HepG2 (cell line): ENCODE data around the gene ITIH6. TPM values are rescaled to one million over a fixed set of nuclear protein-coding genes. Genes with fewer than 3 reads are reported as not detected.

Experiments
- ATAC-seq: fragments of 200-7000 bp; cut with Tn5 transposase; 3 replicates; pipeline ENCODE4 v1.9.1; 2020; ENCODE audit warnings: mild to moderate bottlenecking, moderate library complexity
- BruUV-seq: library from RNA; stranded (reverse); fragments of 400-500 nt; replicated peaks from 2 replicates; lab custom pipeline; 2021; lab: Mats Ljungman, UMichigan
- CTCF ChIA-PET: fragments of 300-600 bp; formaldehyde crosslinking; extraction: SDS; loops from one replicate; lab custom pipeline; 2021; ENCODE audit warnings: low total read pairs, inconsistent platforms, low intra/inter-chr PET ratio; lab: Yijun Ruan, JAX
- POLR2A ChIA-PET: fragments of 350-600 bp; sonication (Branson Sonifier 250); formaldehyde crosslinking; loops from one replicate; lab custom pipeline; 2020; ENCODE audit warnings: antibody characterized with exemption, inconsistent platforms; lab: Yijun Ruan, JAX
- DNase-seq: peaks from one replicate; pipeline ENCODE4 v3.0.0-alpha.2; 2015; ENCODE audit warnings: low spot score
- FAIRE-seq: peaks from 3 replicates; lab custom pipeline; 2011; peaks lifted over from hg19 to GRCh38; lab: Jason Lieb, UNC
- H2AFZ ChIP-seq: one replicate; pipeline ENCODE4 v1.6.1; 2011; ENCODE audit warnings: low read length, inconsistent platforms
- H3K27ac ChIP-seq: fragments of 300-600 bp; 3 replicates; pipeline ENCODE4 v1.8.0; 2011; ENCODE audit warnings: mixed run types, mild to moderate bottlenecking, mixed read lengths, low read length, inconsistent platforms; ENCODE audit not compliant: insufficient read depth; ENCODE audit errors: extremely low read length
- H3K27me3 ChIP-seq, 2 experiments: fragments of 200-600 bp in 1 of 2; 2 replicates in 1 of 2; 3 replicates in 1 of 2; pipeline versions ENCODE4 v1.6.0 to v1.8.0; 2011; ENCODE audit warnings: low read length in 2 of 2, mild to moderate bottlenecking in 2 of 2, moderate library complexity in 2 of 2, inconsistent platforms in 1 of 2; ENCODE audit not compliant: insufficient read depth in 2 of 2, control insufficient read depth in 1 of 2
- H3K36me3 ChIP-seq, 2 experiments: fragments of 200-600 bp in 1 of 2; replicated peaks in 1 of 2; 2 replicates in 1 of 2; 3 replicates in 1 of 2; pipeline versions ENCODE4 v1.5.1 to v1.8.0; 2011; ENCODE audit warnings: low read length in 2 of 2, inconsistent platforms in 1 of 2; ENCODE audit not compliant: insufficient read depth in 2 of 2, control insufficient read depth in 1 of 2
- H3K4me1 ChIP-seq: 2 replicates; pipeline ENCODE4 v1.5.1; 2012; ENCODE audit warnings: low read length, inconsistent platforms; ENCODE audit not compliant: insufficient read depth
- H3K4me2 ChIP-seq: 2 replicates; pipeline ENCODE4 v1.6.0; 2011; ENCODE audit warnings: low read depth, low read length, inconsistent platforms
- H3K4me3 ChIP-seq, 3 experiments: fragments of 200-600 bp in 1 of 3; sonication (generic), shearing (Covaris generic) in 1 of 3; replicated peaks in 1 of 3; 2 replicates each; pipeline ENCODE4 v1.5.1; 2011 to 2016; ENCODE audit warnings: low read length in 3 of 3, inconsistent platforms in 2 of 3, low read depth in 2 of 3, mild to moderate bottlenecking in 2 of 3, control low read depth in 1 of 3, mixed read lengths in 1 of 3; ENCODE audit not compliant: insufficient read depth in 1 of 3
- H3K79me2 ChIP-seq: one replicate; pipeline ENCODE4 v1.6.1; 2011; ENCODE audit warnings: low read length, inconsistent platforms; ENCODE audit not compliant: insufficient read depth
- H3K9ac ChIP-seq: 2 replicates; pipeline ENCODE4 v1.6.0; 2011; ENCODE audit warnings: mild to moderate bottlenecking, low read depth, low read length, inconsistent platforms; ENCODE audit not compliant: insufficient read depth
- H3K9me3 ChIP-seq: 2 replicates; pipeline ENCODE4 v1.5.1; 2012; ENCODE audit warnings: mild to moderate bottlenecking, low read length
- H4K20me1 ChIP-seq: 2 replicates; pipeline ENCODE4 v1.6.0; 2011; ENCODE audit warnings: inconsistent platforms, mild to moderate bottlenecking, low read length, moderate library complexity; ENCODE audit not compliant: insufficient read depth
- BCL3 ChIP-seq: sonication (generic); formaldehyde crosslinking; IDR thresholded peaks from 2 replicates; pipeline ENCODE4 v1.5.1; 2020; ENCODE audit warnings: mild to moderate bottlenecking, missing genetic modification reagents, moderate library complexity
- BCLAF1 ChIP-seq: fragments of 450-650 bp; IDR thresholded peaks from 2 replicates; pipeline ENCODE4 v1.6.1; 2017; ENCODE audit warnings: mild to moderate bottlenecking
- BRD4 ChIP-seq: sonication (generic); formaldehyde crosslinking; IDR thresholded peaks from 2 replicates; pipeline ENCODE4 v1.4.0; 2020; ENCODE audit warnings: missing genetic modification reagents
- CCDC6 ChIP-seq: sonication (generic); formaldehyde crosslinking; IDR thresholded peaks from 2 replicates; pipeline ENCODE4 v1.8.1; 2022; ENCODE audit warnings: mild to moderate bottlenecking, missing genetic modification reagents, moderate library complexity
- EEA1 ChIP-seq: sonication (generic); formaldehyde crosslinking; IDR thresholded peaks from 2 replicates; pipeline ENCODE4 v1.5.1; 2020; ENCODE audit warnings: mild to moderate bottlenecking, missing genetic modification reagents, borderline replicate concordance
- ERF ChIP-seq: IDR thresholded peaks from 2 replicates; pipeline ENCODE4 v1.6.1; 2018; ENCODE audit warnings: missing biosample characterization, missing genetic modification reagents
- HNF4A ChIP-seq: sonication (generic); formaldehyde crosslinking; IDR thresholded peaks from 2 replicates; pipeline ENCODE4 v1.4.0; 2020; ENCODE audit warnings: missing genetic modification reagents
- JUND ChIP-seq: sonication (generic); formaldehyde crosslinking; IDR thresholded peaks from 2 replicates; pipeline ENCODE4 v1.8.0; 2022; ENCODE audit warnings: mild to moderate bottlenecking, missing genetic modification reagents
- PRDM15 ChIP-seq: sonication (generic); formaldehyde crosslinking; IDR thresholded peaks from 2 replicates; pipeline ENCODE4 v1.4.0; 2020; ENCODE audit warnings: missing genetic modification reagents
- SKI ChIP-seq: fragments of 450-650 bp; IDR thresholded peaks from one replicate; pipeline ENCODE4 v1.6.1; 2018; ENCODE audit warnings: mild to moderate bottlenecking; ENCODE audit not compliant: partially characterized antibody
- TEAD3 ChIP-seq: optimal IDR thresholded peaks from 2 replicates; pipeline ENCODE3; 2016; ENCODE audit warnings: borderline replicate concordance
- ZNF124 ChIP-seq: sonication (generic); formaldehyde crosslinking; IDR thresholded peaks from 2 replicates; pipeline ENCODE4 v1.4.0; 2020; ENCODE audit warnings: missing genetic modification reagents
- ZNF329 ChIP-seq: sonication (generic); formaldehyde crosslinking; IDR thresholded peaks from 2 replicates; pipeline ENCODE4 v1.9.0; 2021; ENCODE audit warnings: low read depth, mild to moderate bottlenecking, missing genetic modification reagents
- ZNF543 ChIP-seq: sonication (generic); formaldehyde crosslinking; IDR thresholded peaks from 2 replicates; pipeline ENCODE4 v1.4.0; 2020; ENCODE audit warnings: mild to moderate bottlenecking, missing genetic modification reagents
- ZNF772 ChIP-seq: sonication (generic); formaldehyde crosslinking; IDR thresholded peaks from 2 replicates; pipeline ENCODE4 v1.5.0; 2020; ENCODE audit warnings: mild to moderate bottlenecking, missing genetic modification reagents
- ZSCAN22 ChIP-seq: sonication (generic); formaldehyde crosslinking; IDR thresholded peaks from 2 replicates; pipeline ENCODE4 v1.4.0; 2020; ENCODE audit warnings: mild to moderate bottlenecking, missing genetic modification reagents
- WGBS: methylation state at CpG from one replicate; pipeline ENCODE4 v1.1.6; 2017; ENCODE audit warnings: low lambda C conversion rate; 5-methylcytosine and 5-hydroxymethylcytosine counted together
- in situ Hi-C: cut with HindIII; loops from 2 replicates; pipeline ENCODE4 v1.10.0; 2017; ENCODE audit warnings: low pct_unique_long_range_greater_than_20kb; ENCODE audit not compliant: extremely low pct_ligation_motif_present
- intact Hi-C: fragments of 100-400 bp; cut with micrococcal nuclease; formaldehyde crosslinking; loops from one replicate; pipeline ENCODE4 v1.10.0; 2022; ENCODE audit not compliant: unreplicated experiment
- polyA plus RNA-seq, 8 experiments: library from polyadenylated mRNA; depleted of rRNA in 3 of 8; stranded (reverse) in 7 of 8; unstranded in 1 of 8; fragments of >200 nt; fragmentation: Illumina TruSeq in 4 of 8; extraction: Trizol in 4 of 8; gene quantifications; 2 replicates each; pipeline versions ENCODE4 v1.2.1 to v1.2.3, GENCODE V29; 2011 to 2016; ENCODE audit warnings: low read depth in 4 of 8, missing spikeins in 1 of 8, mixed read lengths in 1 of 8; ENCODE audit not compliant: insufficient read depth in 1 of 8
- total RNA-seq, 5 experiments: library from RNA; depleted of rRNA; stranded (reverse); fragments of >200 nt; fragmentation: Illumina TruSeq; extraction: Trizol; gene quantifications; 2 replicates each; pipeline ENCODE4 v1.2.3, GENCODE V29; 2016; ENCODE audit warnings: low read depth in 1 of 5
- TF ChIP-seq, protein P1 (sequence below): sonication (generic); formaldehyde crosslinking; IDR thresholded peaks from 2 replicates; pipeline ENCODE4 v1.9.0; 2021; ENCODE audit warnings: missing genetic modification reagents, mild to moderate bottlenecking, borderline replicate concordance

Gene ITIH6
- total and polyA plus RNA-seq, 2 of the 13 experiments (the other 11 are each of a cell fraction or from before 2014, with no cell fraction given) = not detected

DNA sequence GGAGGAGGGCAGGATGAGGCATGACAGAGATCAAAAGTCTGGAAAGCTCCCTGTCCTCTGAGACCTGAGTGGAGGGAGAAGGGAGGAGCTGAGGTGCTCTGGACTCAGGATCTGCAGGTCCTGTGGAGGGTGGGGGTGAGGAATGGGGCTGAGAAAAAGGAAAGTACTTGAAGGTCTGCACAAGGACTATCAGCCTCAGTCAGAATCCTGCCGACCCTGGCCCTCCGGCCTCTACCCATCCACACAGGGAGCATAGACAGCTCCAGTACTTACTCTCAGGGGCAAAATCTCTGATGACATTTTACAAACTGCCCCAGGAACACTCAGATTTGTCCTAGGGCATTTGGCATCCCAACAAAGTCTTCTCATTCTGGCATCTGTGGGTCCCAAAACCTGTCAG, 991 bp upstream of the ITIH6 start:
- Histone ChIP-seq H3K9ac (no peak overlapping the region), H3K9me3 (no peaks in the 10 kb centered on the region), H3K79me2 (no peaks in the 10 kb centered on the region), H4K20me1 (no peaks in the 10 kb centered on the region), H3K4me1 (peaks cover 5% of the 10 kb centered on the region; the same call in 1 of the 2 replicates), H3K27ac (no peak overlapping the region), H3K4me2 (no peak overlapping the region), H3K27me3 (no peaks in the 10 kb centered on the region), H3K4me3 (no peak overlapping the region), H3K36me3 (no peaks in the 10 kb centered on the region), H2AFZ (no peak overlapping the region)
- no CpG with 5 or more reads among the region's 2 CpGs for WGBS
- in situ Hi-C loops = no loop called here
- BruUV-seq = no TSS peak
- no peak for DNase-seq
- POLR2A ChIA-PET = no interaction called here
- FAIRE-seq = no peak
- no peak for ATAC-seq
- CTCF ChIA-PET = no interaction called here
- intact Hi-C loops = no loop called here
- no peak for TF ChIP-seq BCL3 (CRISPR knock-in tag)
- no peak for TF ChIP-seq HNF4A (CRISPR knock-in tag)
- TF ChIP-seq BRD4 (CRISPR knock-in tag) = no peak
- TF ChIP-seq ZNF124 (CRISPR knock-in tag) = no peak
- no peak for TF ChIP-seq EEA1
- TF ChIP-seq, protein P1, sequence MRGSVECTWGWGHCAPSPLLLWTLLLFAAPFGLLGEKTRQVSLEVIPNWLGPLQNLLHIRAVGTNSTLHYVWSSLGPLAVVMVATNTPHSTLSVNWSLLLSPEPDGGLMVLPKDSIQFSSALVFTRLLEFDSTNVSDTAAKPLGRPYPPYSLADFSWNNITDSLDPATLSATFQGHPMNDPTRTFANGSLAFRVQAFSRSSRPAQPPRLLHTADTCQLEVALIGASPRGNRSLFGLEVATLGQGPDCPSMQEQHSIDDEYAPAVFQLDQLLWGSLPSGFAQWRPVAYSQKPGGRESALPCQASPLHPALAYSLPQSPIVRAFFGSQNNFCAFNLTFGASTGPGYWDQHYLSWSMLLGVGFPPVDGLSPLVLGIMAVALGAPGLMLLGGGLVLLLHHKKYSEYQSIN = no peak
- TF ChIP-seq TEAD3 = no peak
- TF ChIP-seq ZNF329 (CRISPR knock-in tag) = no peak
- no peak for TF ChIP-seq SKI
- no peak for TF ChIP-seq BCLAF1
- TF ChIP-seq PRDM15 (CRISPR knock-in tag) = no peak
- no peak for TF ChIP-seq ERF
- TF ChIP-seq ZNF772 (CRISPR knock-in tag) = no peak
- TF ChIP-seq ZNF543 (CRISPR knock-in tag) = no peak
- TF ChIP-seq CCDC6 (CRISPR knock-in tag) = no peak
- no peak for TF ChIP-seq JUND (CRISPR knock-in tag)
- TF ChIP-seq ZSCAN22 (CRISPR knock-in tag) = no peak
